Stimulated activated CD8-positive, alpha-beta memory T cell treated with anti-CD3 and anti-CD28 coated beads, Interleukin-7, amount 100 ng/mL, for 1 hour (primary cell): ENCODE data around the gene CLTCL1.
"Not testable (repeated sequence)": the region's sequence is repeated elsewhere in the genome, so short reads cannot be mapped to it uniquely, and the experiment has no call there.

Experiments used
- DNase-seq, 2 donors: peaks; one replicate each; pipeline ENCODE4 v3.0.0-alpha.2; 2020; ENCODE audit warnings: low read depth in 2 of 2

The CLTCL1 gene

DNA sequence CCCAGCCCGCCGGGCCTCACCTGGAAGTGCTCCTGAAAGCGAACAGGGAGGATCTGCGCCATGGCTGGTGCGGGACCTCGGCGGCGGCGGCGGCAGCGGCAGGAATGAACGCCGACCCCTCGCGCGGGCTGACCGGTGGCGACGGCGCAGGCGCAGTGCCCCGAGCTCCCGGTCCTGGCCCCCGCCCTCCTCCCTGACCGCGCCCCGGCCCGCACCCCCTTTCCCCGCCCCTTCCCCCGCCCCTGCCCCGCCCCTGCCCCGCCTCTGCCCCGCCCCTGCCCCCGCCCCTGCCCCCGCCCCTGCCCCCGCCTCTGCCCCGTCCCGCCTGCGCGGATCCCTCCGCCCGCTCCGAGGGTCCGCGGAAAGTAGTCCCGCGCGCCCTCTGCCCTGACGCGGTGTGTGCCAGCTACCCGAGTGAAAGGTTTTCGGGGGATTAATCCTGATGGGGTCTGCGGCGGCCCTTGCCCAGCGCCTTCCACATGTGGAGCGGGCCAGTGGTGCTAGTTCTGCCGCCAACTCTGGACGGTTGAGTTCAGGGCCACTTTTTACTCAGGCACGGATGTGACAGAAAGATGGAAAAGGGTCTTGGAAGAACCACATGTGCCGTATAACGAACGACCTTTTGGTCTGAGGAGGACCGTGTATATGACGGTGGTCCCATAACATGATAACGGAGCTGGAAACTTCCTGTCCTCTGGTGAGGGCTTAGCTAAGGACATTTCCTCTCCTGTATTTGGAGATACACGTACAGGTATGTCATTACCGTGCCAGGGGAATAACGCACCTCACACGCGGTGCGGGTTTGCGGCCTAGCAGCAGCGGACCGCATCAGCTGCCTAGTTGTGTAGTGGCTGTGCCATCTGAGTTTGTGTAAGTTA, at the start of gene CLTCL1:
Gene CLTCL1 (minus strand): TSS at position 140 of the 878 bp plus-strand sequence. CDS start 78 bp downstream, at position 62.
- peak; percentile 34 to 44 for DNase-seq

DNA sequence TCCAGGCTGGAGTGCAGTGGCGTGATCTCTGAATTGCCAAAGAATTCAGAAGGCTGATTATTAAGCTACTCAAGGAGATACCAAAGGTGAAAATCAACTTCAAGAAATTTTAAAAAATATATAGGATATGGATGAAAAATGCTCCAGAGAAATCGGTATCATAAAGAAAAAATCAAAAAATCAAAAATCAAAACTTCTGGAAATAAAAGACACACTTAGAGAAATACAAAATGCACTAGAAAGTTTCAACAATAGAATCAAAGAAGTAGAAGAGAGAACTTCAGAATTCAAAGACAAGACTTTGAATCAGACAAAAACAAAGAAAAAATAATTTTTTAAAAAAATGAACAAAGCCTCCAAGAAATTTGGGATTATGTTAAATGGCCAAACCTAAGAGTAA, 45.6 kb upstream of the CLTCL1 start:
- DNase-seq, result no peak

DNA sequence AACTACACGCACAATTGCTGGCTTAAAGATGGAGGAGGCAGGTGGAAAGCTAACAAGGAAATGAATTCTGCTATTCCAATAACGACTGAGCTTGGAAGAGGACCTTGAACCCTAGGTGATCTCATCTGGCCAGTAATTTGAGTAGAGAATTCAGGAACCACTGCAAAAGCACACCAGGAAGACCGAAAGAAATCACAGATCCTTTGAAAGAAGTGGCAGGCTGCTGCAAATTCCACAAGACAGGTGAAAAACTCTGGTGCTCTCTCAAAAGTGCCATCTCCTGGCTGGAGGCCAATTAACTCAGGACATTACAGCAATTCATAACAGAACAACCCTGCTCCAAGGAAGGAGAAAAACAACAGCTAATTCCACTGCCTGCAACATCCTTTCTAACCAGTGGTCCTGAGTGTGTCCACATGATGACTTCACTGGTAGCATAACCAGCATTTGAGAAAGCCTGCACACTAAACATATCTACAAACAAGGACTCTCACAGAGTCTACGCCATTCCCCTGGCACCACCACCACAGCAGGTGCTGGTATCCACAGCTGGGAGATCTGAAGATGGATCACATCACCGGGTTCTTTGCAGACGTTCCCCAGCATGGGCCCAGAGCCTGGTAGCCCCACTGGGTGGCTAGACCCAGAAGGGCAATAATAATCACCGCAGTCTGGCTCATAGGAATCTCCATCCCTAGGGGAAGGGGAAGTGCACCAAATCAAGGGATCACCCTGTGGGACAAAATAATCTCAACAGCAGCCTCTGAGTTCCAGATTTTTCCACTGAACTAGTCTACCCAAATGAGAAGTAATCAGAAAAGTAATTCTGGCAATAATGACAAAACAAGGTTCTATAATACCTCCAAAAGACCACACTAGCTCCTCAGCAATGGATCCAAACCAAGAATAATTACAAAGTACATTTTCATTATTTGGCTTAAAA, 44.9 kb upstream of the CLTCL1 start:
- no peak for DNase-seq

DNA sequence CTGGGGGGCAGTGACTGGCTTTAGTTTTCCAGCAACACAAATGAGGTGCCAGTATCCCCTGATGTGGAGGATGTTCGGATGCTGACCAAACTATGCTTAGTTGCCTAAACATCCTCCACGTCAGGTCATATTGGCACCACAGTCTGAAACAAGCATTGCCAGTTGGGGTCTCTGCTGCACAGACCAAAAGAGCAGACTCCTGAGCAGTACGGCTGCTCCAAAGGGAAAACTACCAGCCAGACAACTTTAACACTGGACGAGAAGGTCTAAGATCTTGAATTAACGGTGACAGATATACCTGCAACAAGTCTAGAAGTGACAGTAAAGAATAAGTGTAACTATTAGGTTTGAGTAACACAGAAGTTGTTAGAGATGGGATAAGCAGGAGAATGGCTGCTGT, 40.5 kb upstream of the CLTCL1 start:
- DNase-seq, result no peak

DNA sequence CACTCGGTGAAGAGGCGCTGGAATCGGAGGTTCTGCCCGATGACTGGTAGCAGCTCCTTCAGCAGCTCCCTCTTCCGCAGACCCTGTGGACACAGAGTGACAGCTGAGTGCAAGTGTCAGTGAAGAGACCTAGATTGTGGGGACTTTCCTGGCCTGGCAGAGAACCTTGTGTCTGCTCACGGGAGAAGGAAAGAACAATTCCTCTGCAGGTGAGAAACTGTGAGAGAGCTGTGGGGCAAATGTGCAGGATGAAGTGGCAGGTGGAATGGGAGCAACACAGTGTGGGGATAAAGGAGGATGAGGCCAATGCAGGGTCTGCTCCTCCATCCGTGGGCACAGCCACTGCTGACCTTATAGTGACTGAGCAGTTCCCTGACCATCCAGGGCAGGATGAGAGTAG, 40.0 kb upstream of the CLTCL1 start:
- DNase-seq, result no peak

DNA sequence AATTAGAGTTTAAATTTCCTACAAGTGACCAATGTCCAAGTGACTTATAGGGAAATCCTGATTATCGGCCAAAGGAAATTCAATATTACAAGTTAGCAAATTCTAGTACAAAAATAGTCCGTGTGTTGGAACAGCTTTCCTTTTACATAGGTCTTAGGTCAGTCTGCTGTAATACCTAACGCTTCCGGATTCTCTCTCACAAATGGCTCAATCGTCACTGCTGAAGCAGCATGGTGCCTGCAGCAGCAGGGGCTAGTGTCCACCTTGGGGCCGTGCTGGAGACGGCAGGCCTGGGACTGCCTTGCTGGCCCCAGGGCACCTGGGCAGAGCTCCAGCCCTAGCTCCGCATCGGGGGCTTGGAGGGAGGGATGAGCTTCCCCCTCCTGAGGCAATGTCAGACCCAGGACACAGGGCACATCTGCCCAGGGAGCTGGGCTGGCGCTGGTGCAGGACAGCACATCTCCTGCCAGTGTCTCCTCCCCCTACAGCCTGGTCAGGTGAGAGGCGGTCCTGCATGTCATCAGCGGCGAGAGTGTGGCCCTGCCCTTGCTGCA, 39.4 kb upstream of the CLTCL1 start:
- DNase-seq, result no peak

DNA sequence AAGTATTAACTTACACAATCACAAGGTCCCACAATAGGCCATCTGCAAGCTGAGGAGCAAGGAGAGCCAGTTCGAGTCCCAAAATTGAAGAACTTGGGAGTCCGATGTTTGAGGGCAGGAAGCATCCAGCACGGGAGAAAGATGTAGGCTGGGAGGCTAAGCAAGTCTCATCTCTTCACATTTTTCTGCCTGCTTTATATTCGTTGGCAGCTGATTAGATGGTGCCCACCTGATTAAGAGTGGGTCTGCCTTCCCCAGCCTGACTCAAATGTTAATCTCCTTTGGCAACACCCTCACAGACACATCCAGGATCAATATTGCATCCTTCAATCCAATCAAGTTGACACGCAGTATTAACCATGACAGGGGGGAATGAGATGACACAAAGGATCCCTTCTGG, 38.7 kb upstream of the CLTCL1 start:
- DNase-seq, result not testable (repeated sequence)

DNA sequence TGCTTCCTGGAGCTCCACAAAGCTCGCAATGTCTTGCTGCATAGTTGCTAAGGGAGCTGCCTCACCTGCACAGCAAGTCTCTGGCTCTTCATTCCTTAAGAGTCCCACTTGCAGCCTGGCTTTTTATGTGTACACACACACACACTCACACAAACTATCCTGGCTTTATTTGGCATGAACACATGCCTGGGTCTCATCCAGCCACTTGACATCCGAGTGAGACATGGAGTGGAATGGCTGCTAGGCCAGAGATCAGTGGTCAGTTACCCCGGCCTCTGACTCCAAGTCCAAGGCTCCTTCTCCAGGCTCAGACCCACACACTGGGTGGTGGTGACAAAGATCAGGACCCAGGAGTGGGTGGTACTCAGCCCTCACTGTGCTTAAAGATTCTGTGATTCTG, 37.9 kb upstream of the CLTCL1 start:
- DNase-seq, result no peak

DNA sequence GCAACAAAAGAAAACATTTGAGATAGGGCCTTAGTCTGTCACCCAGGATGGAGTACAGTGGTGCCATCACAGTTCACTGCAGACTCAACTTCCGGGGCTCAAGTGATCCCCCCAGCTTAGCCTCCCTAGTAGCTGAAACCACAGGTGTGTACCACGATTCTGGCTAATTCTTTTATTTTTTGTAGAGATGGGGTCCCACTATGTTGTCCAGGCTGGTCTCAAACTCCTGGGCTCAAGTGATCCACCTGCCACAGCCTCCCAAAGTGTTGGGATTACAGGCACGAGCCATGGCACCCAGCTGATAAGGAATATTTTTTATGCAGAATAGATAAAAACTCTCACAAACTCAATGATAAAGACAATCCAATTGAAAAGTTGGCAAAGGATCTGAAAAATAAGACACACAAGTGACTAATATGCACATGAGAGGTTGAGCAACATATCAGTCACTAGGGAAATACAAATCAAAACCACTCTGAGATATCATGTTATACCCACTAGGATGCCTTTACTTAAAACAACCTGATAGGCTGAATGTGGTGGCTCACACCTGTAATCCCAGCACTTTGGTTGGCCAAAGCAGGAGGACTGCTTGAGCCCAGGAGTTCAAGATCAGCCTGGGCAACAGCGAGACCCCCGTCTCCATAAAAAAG, 33.9 kb upstream of the CLTCL1 start:
- no peak for DNase-seq

DNA sequence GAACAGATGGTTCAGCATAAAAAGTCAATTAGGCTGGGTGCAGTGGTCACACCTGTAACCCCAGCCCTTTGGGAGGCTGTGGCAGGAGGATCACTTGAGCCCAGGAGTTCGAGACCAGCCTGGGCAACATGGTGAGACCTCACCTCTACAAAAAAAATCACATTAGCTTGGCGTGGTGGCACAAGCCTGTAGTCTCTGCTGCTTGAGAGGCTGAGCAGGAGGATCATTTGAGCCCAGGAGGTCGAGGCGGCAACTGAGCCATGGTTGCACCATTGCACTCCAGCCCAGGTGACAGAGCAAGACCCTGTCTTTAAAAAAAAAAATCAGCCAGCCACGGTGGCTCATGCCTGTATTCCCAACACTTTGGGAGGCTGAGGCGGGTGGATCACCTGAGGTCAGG, 31.9 kb upstream of the CLTCL1 start:
- not testable (repeated sequence) for DNase-seq

DNA sequence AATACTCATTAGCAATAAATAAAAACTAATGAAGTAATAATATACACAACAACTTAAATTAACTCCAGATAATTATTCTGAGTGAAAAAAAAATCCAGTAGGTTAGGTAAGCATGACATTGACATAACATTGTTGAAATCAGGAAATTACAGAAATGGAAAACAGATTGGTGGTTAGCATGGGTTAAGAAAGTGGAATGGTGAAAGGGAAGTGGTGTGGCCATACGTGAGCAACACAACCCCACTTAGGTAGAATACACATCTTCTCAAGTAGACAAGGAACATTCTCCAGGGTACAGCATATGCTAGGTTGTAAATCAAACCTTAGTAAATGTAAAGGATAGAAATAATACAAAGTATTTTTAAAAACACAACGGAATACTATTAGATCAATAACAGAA, 30.2 kb upstream of the CLTCL1 start:
- no peak for DNase-seq

DNA sequence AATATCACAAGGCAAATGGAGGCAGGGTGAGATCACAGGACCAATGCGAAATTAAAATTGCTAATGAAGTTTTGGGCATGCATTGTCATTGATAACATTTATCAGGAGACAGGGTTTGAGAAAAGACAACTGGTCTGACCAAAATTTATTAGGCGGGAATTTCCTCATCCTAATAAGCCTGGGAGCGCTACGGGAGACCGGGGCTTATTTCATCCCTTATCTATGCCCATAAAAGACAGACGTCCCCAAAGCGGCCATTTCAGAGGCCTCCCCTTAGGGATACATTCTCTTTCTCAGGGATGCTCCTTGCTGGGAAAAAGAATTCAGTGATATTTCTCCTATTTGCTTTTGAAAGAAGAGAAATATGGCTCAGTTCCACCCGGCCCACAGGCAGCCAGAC, 28.6 kb upstream of the CLTCL1 start:
- DNase-seq, result not testable (repeated sequence)

DNA sequence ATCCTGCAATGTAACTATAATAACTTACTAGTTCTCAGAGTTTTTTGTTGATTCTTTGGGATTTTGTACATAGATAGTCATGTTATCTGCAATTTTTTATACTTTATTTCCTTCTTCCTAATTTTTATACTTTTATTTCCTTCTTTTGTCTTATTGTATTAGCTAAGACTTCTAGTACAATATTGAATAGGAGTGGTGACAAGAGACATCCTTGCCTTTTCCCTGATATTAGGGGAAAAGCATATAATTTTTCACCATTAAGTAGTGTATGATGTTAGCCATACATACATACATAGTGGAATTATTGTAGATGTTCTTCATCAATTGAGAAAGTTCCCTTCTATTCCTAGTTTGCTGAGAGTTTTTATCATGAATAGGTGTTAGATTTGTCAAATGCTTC, 27.8 kb upstream of the CLTCL1 start:
- DNase-seq, result no peak

DNA sequence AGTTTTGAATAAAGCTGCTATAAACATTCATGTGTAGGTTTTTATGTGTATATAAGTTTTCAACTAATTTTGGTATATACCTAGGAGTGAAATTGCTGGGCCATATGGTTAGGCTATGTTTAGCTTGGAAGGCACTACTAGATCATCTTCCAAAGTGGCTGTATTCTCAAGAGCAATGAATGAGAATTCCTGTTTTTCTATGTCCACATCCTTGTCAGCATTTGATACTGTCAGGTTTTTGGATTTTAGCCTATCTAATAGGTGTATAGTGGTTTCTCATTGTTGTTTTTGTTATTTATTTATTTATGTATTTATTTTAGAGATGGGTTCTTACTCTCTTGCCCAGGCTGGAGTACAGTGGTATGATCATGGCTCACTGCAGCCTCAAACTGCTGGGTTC, 26.3 kb upstream of the CLTCL1 start:
- no peak for DNase-seq

DNA sequence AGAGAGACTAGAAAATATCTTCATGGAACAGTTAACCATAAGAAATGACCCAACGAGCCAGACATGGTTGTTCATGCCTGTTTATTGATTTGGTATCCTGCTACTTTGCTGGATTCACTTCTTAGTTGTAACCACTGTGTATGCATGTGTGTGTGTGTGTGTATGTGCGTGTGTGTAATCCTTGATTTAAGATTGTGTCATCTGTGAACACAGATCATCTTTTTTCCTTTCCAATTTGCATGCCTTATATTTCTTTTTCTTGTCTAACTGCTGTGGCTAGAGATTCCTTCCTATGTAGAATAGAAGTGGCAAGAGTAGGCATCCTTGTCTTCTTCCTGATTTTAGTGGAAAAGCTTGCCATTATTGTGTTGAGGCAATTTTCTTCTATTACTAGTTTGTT, 16.4 kb upstream of the CLTCL1 start:
- DNase-seq, result no peak

DNA sequence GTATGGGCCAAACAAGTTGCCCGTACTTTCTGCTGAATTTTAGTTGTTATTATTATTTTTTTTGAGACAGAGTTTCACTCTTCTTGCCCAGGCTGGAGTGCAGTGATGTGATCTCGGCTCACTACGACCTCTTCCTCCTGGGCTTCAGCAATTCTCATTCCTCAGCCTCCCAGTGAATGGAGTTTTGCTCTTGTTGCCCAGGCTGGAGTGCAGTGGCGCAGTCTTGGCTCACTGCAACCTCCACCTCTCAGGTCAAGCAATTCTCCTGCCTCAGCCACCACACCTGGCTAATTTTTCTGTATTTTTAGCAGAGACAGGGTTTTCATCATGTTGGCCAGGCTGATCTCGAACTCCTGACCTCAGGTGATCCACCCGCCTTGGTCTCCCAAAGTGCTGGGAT, 15.0 kb upstream of the CLTCL1 start:
- not testable (repeated sequence) for DNase-seq

DNA sequence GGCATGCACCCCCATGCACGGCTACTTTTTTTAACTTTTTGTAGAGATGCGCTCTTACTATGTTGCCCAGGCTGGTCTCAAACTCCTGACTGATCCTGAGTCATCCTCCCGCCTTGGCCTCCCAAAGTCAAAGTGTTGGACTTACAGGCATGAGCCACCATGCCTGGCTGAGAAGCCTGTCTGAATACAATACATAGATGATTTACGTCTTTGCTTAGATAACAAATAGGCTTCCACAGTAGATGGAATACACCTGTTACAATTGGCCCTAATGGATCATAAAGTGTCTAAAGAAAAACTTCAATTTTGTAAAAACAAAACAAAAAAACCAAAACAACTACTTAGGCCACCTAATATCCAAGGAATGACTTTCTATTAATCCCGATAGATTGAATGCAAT, 13.0 kb upstream of the CLTCL1 start:
- no peak for DNase-seq

DNA sequence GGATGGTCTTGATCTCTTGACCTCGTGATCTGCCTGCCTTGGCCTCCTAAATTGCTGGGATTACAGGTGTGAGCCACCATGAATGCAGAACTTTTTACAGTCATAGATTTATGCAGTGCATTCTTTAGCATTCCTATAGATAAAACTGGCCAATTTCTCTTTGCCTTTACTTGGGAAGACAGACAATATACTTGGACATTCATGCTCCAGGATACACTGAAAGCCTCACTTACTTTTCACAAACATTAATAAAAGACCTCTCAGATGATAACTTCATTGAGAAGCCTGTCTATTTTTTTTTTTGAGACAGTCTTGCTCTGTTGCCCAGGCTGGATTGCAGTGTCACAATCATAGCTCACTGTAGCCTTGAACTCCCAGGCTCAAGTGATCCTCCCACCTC, 12.3 kb upstream of the CLTCL1 start:
- no peak for DNase-seq

DNA sequence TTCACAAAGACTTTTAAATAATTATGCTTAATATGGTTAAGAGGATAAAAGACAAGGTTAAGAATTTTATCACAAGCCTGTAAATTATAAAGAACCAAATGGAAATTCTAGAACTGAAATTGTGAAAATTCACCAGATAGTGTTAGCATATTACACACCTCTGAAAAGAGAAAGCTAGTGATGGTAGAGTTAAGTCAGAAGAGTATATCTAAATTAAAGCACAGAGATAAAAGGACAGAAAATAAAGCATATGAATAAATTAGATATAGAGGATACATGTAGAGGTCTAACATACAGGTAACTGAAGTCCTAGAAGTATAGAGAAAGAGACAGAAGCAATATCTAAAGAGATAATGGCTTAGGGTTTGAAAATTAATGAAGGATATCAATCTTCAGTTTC, 4.2 kb upstream of the CLTCL1 start:
- no peak for DNase-seq

DNA sequence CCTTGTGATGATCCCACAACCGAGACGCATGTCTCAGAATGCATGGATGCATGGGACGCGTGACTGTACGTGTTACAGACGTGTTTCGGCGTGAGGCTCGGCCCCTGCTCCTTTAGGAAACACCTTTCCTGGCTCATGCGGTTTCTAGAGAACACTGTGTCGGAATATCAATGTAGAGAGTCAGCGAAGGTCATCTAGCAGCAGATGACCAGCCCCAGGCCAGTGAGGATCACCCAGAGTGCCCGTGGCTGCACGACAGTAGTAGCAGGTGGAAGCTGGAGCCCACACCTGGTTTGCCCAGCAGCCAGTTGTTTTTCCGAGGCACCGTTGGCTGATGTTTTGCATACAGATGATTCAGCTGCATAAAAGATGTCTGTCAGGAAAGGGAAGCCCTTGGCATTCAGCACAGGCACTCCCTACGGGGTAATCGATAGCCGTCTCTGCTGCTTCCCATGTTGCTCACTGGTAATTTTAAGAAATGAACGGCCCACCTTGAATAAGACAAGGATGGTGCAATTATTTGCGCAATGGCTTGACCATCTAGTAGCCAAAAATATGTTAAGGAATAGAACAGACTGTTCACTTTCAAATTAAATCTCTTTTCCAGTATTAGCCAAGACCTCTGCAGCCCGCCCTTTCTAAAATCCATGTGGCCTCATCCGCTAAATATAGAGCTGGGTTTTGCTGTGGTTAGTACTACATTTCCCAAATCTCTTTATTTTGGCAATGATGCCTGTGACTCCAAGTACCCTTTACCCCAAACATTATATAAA, 1.1 kb upstream of the CLTCL1 start:
- DNase-seq, result no peak

DNA sequence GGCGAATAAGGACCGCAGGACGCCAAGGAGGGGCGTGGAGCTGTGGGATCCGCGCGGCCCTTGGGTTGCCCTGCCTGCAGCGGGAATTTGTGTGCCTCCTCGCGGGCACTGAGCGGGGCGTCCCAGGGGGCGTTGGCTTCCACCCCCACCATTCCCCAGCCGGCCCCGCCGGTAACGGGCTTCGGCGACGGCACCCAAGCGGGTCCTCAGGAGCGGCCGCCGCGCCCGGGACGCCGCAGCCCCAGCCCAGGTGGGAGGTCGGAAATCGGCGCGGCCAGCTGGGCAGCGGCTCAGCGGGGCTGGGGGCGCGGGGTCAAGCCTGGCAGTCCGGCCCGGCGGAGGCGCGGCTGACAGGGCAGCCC, 320 bp downstream of the CLTCL1 start:
- DNase-seq, result no peak
